Lung (tissue), 16 donors: ENCODE data around the gene ANKFY1. TPM values are rescaled to one million over a fixed set of nuclear protein-coding genes. Genes with fewer than 3 reads are reported as not detected.

ENCODE experiments used
- ATAC-seq: fragments of 200-7000 bp; cut with Tn5 transposase; one replicate; pipeline ENCODE4 v1.9.1; 2020; ENCODE audit warnings: moderate number of reproducible peaks; ENCODE audit not compliant: insufficient read depth, low FRiP score
- DNase-seq, 3 donors: peaks; one replicate each; pipeline ENCODE4 v3.0.0-alpha.2; 2013 to 2017
- H3K27ac ChIP-seq, 2 donors: one replicate each; pipeline ENCODE4 v1.5.1; 2013; ENCODE audit warnings: mild to moderate bottlenecking in 2 of 2, moderate library complexity in 2 of 2, control low read depth in 1 of 2, inconsistent platforms in 1 of 2, low read depth in 1 of 2, low read length in 1 of 2
- H3K27me3 ChIP-seq, 3 donors: one replicate each; pipeline ENCODE4 v1.5.1; 2013; ENCODE audit warnings: low read length in 2 of 3; ENCODE audit not compliant: control insufficient read depth in 3 of 3, insufficient read depth in 3 of 3
- H3K36me3 ChIP-seq, 4 donors: one replicate each; pipeline ENCODE4 v1.5.1; 2013; ENCODE audit warnings: low read length in 4 of 4, mild to moderate bottlenecking in 1 of 4, moderate library complexity in 1 of 4; ENCODE audit not compliant: control insufficient read depth in 4 of 4, insufficient read depth in 4 of 4
- H3K4me1 ChIP-seq, 5 donors: one replicate each; pipeline ENCODE4 v1.5.1; 2013; ENCODE audit warnings: low read length in 5 of 5, mild to moderate bottlenecking in 2 of 5, moderate library complexity in 1 of 5; ENCODE audit not compliant: control insufficient read depth in 5 of 5, insufficient read depth in 5 of 5
- H3K4me3 ChIP-seq: one replicate; pipeline ENCODE4 v1.5.1; 2013; ENCODE audit warnings: mild to moderate bottlenecking, control low read depth, moderate library complexity
- H3K9ac ChIP-seq, 2 donors: one replicate each; pipeline ENCODE4 v1.5.1; 2013; ENCODE audit warnings: low read length in 2 of 2, control low read depth in 1 of 2; ENCODE audit not compliant: insufficient read depth in 1 of 2
- H3K9me3 ChIP-seq, 4 donors: one replicate each; pipeline ENCODE4 v1.5.1; 2013; ENCODE audit warnings: low read length in 3 of 4, mild to moderate bottlenecking in 1 of 4, moderate library complexity in 1 of 4; ENCODE audit not compliant: control insufficient read depth in 4 of 4, insufficient read depth in 3 of 4
- WGBS, 2 donors: extraction: QIAGEN DNeasy Blood & Tissue Kit; methylation state at CpG; one replicate each; pipeline ENCODE4 v1.1.7; 2013; 5-methylcytosine and 5-hydroxymethylcytosine counted together
- long read RNA-seq, 5 donors: transcript quantifications; one replicate each; lab custom pipeline, GENCODE V29; 2026
- polyA plus RNA-seq, 2 donors: library from polyadenylated mRNA; stranded (reverse); fragments of 200-250 nt; gene quantifications; one replicate each; pipeline ENCODE4 v1.2.1, GENCODE V29; 2013
- total RNA-seq, 2 donors: library from RNA; depleted of rRNA in 1 of 2; stranded (reverse); fragments of >200 nt in 1 of 2; gene quantifications; one replicate each; pipeline ENCODE4 v1.2.1, GENCODE V29; 2014 to 2021
- TF ChIP-seq, protein P1 (sequence below): IDR thresholded peaks from 2 replicates; pipeline ENCODE4 v1.5.1; 2012; ENCODE audit warnings: mild to moderate bottlenecking; ENCODE audit errors: control extremely low read depth, extremely low read depth
- donor health status: control.
- donor health status: control.
- donor health status: Bipolar disorder and iron deficiency.
- donor health status: healthy.
- donor health status: DM: yes; HTN: yes; CAD: no.

ANKFY1 gene, protein sequence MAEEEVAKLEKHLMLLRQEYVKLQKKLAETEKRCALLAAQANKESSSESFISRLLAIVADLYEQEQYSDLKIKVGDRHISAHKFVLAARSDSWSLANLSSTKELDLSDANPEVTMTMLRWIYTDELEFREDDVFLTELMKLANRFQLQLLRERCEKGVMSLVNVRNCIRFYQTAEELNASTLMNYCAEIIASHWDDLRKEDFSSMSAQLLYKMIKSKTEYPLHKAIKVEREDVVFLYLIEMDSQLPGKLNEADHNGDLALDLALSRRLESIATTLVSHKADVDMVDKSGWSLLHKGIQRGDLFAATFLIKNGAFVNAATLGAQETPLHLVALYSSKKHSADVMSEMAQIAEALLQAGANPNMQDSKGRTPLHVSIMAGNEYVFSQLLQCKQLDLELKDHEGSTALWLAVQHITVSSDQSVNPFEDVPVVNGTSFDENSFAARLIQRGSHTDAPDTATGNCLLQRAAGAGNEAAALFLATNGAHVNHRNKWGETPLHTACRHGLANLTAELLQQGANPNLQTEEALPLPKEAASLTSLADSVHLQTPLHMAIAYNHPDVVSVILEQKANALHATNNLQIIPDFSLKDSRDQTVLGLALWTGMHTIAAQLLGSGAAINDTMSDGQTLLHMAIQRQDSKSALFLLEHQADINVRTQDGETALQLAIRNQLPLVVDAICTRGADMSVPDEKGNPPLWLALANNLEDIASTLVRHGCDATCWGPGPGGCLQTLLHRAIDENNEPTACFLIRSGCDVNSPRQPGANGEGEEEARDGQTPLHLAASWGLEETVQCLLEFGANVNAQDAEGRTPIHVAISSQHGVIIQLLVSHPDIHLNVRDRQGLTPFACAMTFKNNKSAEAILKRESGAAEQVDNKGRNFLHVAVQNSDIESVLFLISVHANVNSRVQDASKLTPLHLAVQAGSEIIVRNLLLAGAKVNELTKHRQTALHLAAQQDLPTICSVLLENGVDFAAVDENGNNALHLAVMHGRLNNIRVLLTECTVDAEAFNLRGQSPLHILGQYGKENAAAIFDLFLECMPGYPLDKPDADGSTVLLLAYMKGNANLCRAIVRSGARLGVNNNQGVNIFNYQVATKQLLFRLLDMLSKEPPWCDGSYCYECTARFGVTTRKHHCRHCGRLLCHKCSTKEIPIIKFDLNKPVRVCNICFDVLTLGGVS
- total RNA-seq (10 to 100 TPM; 58.2 to 60.2 TPM), polyA plus RNA-seq (10 to 100 TPM; 11.4 to 19.4 TPM)
- long read RNA-seq, donor 1, full-length matches to known transcripts: 9 of 9 reads
- long read RNA-seq, donor 1, partial matches to known transcripts: 0 of 9 reads
- long read RNA-seq, donor 1, other reads (novel, unspliced or antisense): 0 of 9 reads
- long read RNA-seq, donor 2: 0 reads
- long read RNA-seq, donor 3, partial matches to known transcripts: 0 of 4 reads
- long read RNA-seq, donor 3, other reads (novel, unspliced or antisense): 0 of 4 reads
- long read RNA-seq, donor 4, partial matches to known transcripts: 0 of 1 reads
- long read RNA-seq, donor 4, other reads (novel, unspliced or antisense): 0 of 1 reads
- long read RNA-seq, donor 5, full-length matches to known transcripts: 2 of 2 reads
- long read RNA-seq, donor 5, partial matches to known transcripts: 0 of 2 reads
- long read RNA-seq, donor 5, other reads (novel, unspliced or antisense): 0 of 2 reads

DNA sequence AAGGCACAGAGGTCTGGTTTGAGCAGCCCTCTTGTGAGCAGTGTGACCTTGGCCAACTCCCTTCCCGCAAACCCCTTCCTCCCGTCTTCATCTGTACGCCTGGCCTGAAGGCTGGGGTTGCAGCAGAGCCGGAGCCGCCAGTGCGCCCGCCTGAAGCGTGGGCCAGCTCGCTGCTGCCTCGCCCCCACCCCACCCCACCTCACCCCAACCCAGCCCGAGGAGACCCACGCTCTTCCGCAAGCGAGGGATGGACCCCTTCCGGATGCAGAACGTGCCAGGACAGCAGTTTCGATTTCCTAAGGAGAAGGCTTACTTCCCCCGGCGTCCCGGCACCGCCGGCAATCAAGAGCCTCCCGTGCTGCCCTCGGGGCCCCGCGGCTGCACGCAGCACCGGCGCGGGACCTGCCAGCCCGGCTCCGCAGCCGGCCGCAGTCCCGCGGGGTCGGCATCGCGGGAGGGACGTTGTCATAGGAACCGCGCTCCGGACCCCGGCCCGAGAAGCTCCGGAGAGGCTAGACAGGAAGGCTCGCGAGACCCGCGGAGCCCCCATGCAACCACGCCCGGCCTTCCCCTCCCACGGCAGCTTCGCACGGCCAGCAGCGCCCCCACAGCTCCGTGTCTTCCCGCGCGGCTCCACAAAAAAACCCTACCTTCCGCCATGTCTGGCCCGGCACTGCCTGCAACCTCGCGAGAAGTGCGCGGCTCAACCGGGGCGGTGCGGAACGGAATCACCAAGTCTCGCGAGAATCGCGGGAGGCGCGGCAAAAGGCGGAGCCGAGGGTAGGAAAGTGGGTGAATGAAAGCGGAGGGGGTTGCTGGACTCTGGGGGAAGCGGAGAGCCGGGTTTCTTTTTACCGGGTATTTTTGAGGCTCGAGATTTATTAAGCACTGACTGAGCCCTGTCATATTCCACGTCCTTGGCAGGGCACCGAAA lies at the start of gene ANKFY1:
Gene ANKFY1, minus strand, starts transcription at position 698 of the 934 bp plus-strand sequence. Its CDS starts 38 bp downstream, at position 660.
- Histone ChIP-seq H3K4me3 (peak within 1 kb of the TSS; percentile 96), H3K9me3 (peaks cover 0 to 8% (median under 1%) of the 10 kb centered on the region in 4 donors), H3K4me1 (peaks cover 0 to 17% (median 8%) of the 10 kb centered on the region in 5 donors), H3K36me3 (peaks cover 2 to 15% (median 13%) of the 10 kb centered on the region in 4 donors), H3K27me3 (no peaks in the 10 kb centered on the region), H3K9ac (peak within 1 kb of the TSS; percentile 71 to 85), H3K27ac (peak within 1 kb of the TSS; percentile 93 to 95)
- DNase-seq: peak; percentile 97 to 98 (median 98)
- 0 to 1% methylated on average over 58 to 85 of the region's 85 CpGs for WGBS, 2 donors
- TF ChIP-seq, protein P1, sequence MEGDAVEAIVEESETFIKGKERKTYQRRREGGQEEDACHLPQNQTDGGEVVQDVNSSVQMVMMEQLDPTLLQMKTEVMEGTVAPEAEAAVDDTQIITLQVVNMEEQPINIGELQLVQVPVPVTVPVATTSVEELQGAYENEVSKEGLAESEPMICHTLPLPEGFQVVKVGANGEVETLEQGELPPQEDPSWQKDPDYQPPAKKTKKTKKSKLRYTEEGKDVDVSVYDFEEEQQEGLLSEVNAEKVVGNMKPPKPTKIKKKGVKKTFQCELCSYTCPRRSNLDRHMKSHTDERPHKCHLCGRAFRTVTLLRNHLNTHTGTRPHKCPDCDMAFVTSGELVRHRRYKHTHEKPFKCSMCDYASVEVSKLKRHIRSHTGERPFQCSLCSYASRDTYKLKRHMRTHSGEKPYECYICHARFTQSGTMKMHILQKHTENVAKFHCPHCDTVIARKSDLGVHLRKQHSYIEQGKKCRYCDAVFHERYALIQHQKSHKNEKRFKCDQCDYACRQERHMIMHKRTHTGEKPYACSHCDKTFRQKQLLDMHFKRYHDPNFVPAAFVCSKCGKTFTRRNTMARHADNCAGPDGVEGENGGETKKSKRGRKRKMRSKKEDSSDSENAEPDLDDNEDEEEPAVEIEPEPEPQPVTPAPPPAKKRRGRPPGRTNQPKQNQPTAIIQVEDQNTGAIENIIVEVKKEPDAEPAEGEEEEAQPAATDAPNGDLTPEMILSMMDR: no peak
- peak; percentile 97 for ATAC-seq

DNA sequence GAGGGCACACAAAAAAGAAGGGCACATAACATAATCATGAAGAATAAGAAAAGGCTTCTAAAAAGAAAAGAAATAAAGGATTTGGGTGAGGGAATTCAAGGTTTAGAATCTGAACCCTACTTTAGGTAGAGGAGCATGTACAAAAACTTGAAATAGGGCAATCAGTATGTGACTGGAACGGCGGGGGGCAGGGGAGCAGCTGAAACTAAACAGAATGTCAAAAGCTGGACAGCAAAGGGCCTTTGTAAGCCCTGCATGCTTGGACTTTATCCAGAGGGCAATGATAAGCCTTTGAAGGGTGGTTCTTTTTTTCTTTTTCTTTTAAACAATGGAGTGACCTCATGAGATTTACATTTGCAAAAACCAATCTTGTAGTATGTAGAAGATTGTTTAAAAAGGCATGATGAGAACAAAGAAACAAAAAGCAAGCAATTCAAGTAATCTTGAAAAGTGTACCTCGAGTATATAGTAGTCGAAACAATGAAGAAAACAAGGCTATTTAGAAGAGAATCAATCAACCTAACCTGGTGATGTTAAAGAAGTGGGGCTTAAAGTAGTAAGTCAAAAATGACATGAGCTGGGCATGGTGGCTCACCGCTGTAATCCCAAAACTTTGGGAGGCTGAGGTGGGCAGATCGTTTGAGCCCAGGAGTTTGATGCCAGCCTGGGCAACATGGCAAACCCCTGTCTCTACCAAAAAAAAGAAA lies 46.7 kb upstream of the ANKFY1 start:
- Histone ChIP-seq H3K27ac (peak overlapping the region in 1 of 2 donors; percentile 33), H3K9ac (peak overlapping the region in 1 of 2 donors; percentile 43), H3K9me3 (no peaks in the 10 kb centered on the region), H3K27me3 (no peaks in the 10 kb centered on the region), H3K4me1 (peaks cover 4 to 30% (median 9%) of the 10 kb centered on the region in 5 donors), H3K4me3 (no peak overlapping the region), H3K36me3 (peaks cover 0 to 6% (median 4%) of the 10 kb centered on the region in 4 donors)
- TF ChIP-seq, protein P1: no peak
- DNase-seq (peak; percentile 44 to 76 (median 75)), ATAC-seq (no peak)
- WGBS, 2 donors: 60 to 74% methylated on average over 6 of the region's 6 CpGs
